DMS153 treated with DMSO at 0.1 percent for 48 hours (cell line): ENCODE measurements around the gene MED13.
"Not testable (repeated sequence)": the region's sequence is repeated elsewhere in the genome, so short reads cannot be mapped to it uniquely, and the experiment has no call there.

Source experiments
- DNase-seq: peaks from one replicate; lab custom pipeline; 2025; ENCODE audit not compliant: unreplicated experiment; lab: John Stamatoyannopoulos, UW

Gene MED13

GRCh38 chr17:61908292-61909037 is 156.6 kb downstream of the MED13 start:
- no peak for DNase-seq

GRCh38 chr17:61907361-61907760 is 157.7 kb downstream of the MED13 start:
- no peak for DNase-seq

GRCh38 chr17:61904094-61904710 is 160.9 kb downstream of the MED13 start:
- no peak for DNase-seq

- DNase-seq, result no peak
Observed at GRCh38 chr17:61903251-61903650, 161.8 kb downstream of the MED13 start.

- DNase-seq, result no peak
Observed at GRCh38 chr17:61897548-61898180, 167.4 kb downstream of the MED13 start.

GRCh38 chr17:61895391-61895790 is 169.7 kb downstream of the MED13 start:
- no peak for DNase-seq

GRCh38 chr17:61894310-61894709 is 170.8 kb downstream of the MED13 start:
- DNase-seq, result not testable (repeated sequence)
